Activated naive CD4-positive, alpha-beta T cell treated with anti-CD3 and anti-CD28 coated beads, Interleukin-2, amount 10 ng/mL, durations not matched to agents 7 days and 5 days (primary cell): ENCODE results near the gene WDR7.

ENCODE experiments used
- CTCF ChIA-PET: fragments of 350-600 bp; sonication (Branson Sonifier 250); formaldehyde crosslinking; loops from one replicate; lab custom pipeline; 2021; ENCODE audit warnings: antibody characterized with exemption; lab: Charles Lee
- DNase-seq: peaks from one replicate; pipeline ENCODE4 v3.0.0-alpha.2; 2020
- H3K27ac Mint-ChIP-seq: one replicate; pipeline ENCODE4 v1.8.0; 2021; ENCODE audit warnings: mild to moderate bottlenecking, moderate library complexity, mixed read lengths
- H3K27me3 Mint-ChIP-seq: one replicate; pipeline ENCODE4 v1.8.0; 2021; ENCODE audit warnings: mild to moderate bottlenecking, mixed read lengths
- H3K36me3 Mint-ChIP-seq: one replicate; pipeline ENCODE4 v1.8.0; 2021; ENCODE audit warnings: mixed read lengths
- H3K4me1 Mint-ChIP-seq: one replicate; pipeline ENCODE4 v1.8.0; 2021; ENCODE audit warnings: mixed read lengths
- H3K4me3 Mint-ChIP-seq: one replicate; pipeline ENCODE4 v1.8.0; 2021; ENCODE audit warnings: mild to moderate bottlenecking, moderate library complexity, mixed read lengths
- H3K9me3 Mint-ChIP-seq: one replicate; pipeline ENCODE4 v1.8.0; 2021; ENCODE audit warnings: mixed read lengths

WDR7 gene

GRCh38 chr18:56823986-56824565, 172.9 kb downstream of the WDR7 start:
- CTCF ChIA-PET = no interaction called here
- Mint-ChIP-seq H3K4me3 (no peak overlapping the region), H3K9me3 (peaks cover 5% of the 10 kb centered on the region), H3K27ac (no peak overlapping the region), H3K27me3 (no peaks in the 10 kb centered on the region), H3K36me3 (peaks cover 9% of the 10 kb centered on the region), H3K4me1 (peaks cover 10% of the 10 kb centered on the region)
- no peak for DNase-seq

GRCh38 chr18:56825321-56825720, 174.2 kb downstream of the WDR7 start:
- DNase-seq = no peak
- CTCF ChIA-PET = interaction anchor here (0.9 kb wide), 1 partner anchor 36 kb away, joined by 4 read pairs; no protein-coding TSS in a partner anchor
- no peaks in the 10 kb centered on the region for H3K27me3 Mint-ChIP-seq
- H3K9me3 Mint-ChIP-seq = peaks cover 5% of the 10 kb centered on the region
- no peak overlapping the region for H3K4me3 Mint-ChIP-seq
- H3K4me1 Mint-ChIP-seq = peaks cover 10% of the 10 kb centered on the region
- H3K36me3 Mint-ChIP-seq = peaks cover 11% of the 10 kb centered on the region
- H3K27ac Mint-ChIP-seq = no peak overlapping the region

GRCh38 chr18:56825878-56826277, 174.7 kb downstream of the WDR7 start:
- CTCF ChIA-PET = interaction anchor here (0.9 to 1.0 kb wide), 2 partner anchors 36 to 37 kb away, joined by 3 to 4 read pairs; no protein-coding TSS in a partner anchor
- Mint-ChIP-seq H3K4me3 (no peak overlapping the region), H3K27me3 (no peaks in the 10 kb centered on the region), H3K9me3 (peaks cover 5% of the 10 kb centered on the region), H3K4me1 (peaks cover 10% of the 10 kb centered on the region), H3K27ac (no peak overlapping the region), H3K36me3 (peaks cover 11% of the 10 kb centered on the region)
- no peak for DNase-seq

GRCh38 chr18:56831988-56832387, 180.8 kb downstream of the WDR7 start:
- Mint-ChIP-seq H3K27ac (no peak overlapping the region), H3K36me3 (peaks cover 12% of the 10 kb centered on the region), H3K4me3 (no peak overlapping the region), H3K27me3 (no peaks in the 10 kb centered on the region), H3K4me1 (no peaks in the 10 kb centered on the region), H3K9me3 (peaks cover 2% of the 10 kb centered on the region)
- DNase-seq = no peak
- CTCF ChIA-PET = no interaction called here

- CTCF ChIA-PET = no interaction called here
- DNase-seq = no peak
- no peaks in the 10 kb centered on the region for H3K4me1 Mint-ChIP-seq
Observed at GRCh38 chr18:56835331-56835730, 184.2 kb downstream of the WDR7 start.

GRCh38 chr18:56836173-56836572, 185.0 kb downstream of the WDR7 start:
- H3K9me3 Mint-ChIP-seq = no peaks in the 10 kb centered on the region
- no peak overlapping the region for H3K27ac Mint-ChIP-seq
- no peak overlapping the region for H3K4me3 Mint-ChIP-seq
- peaks cover 4% of the 10 kb centered on the region for H3K36me3 Mint-ChIP-seq
- CTCF ChIA-PET = no interaction called here
- no peak for DNase-seq
- no peaks in the 10 kb centered on the region for H3K27me3 Mint-ChIP-seq
- H3K4me1 Mint-ChIP-seq = no peaks in the 10 kb centered on the region

More at GRCh38 chr18:56835331-56835730, 184.2 kb downstream of the WDR7 start:
- no peaks in the 10 kb centered on the region for H3K9me3 Mint-ChIP-seq
- H3K27me3 Mint-ChIP-seq = no peaks in the 10 kb centered on the region
- no peak overlapping the region for H3K4me3 Mint-ChIP-seq
- peaks cover 7% of the 10 kb centered on the region for H3K36me3 Mint-ChIP-seq
- no peak overlapping the region for H3K27ac Mint-ChIP-seq

GRCh38 chr18:56841836-56842235, 190.7 kb downstream of the WDR7 start:
- no peak overlapping the region for H3K27ac Mint-ChIP-seq
- DNase-seq = no peak
- H3K27me3 Mint-ChIP-seq = no peaks in the 10 kb centered on the region

GRCh38 chr18:56843241-56843640, 192.1 kb downstream of the WDR7 start:
- no peaks in the 10 kb centered on the region for H3K4me1 Mint-ChIP-seq
- CTCF ChIA-PET = interaction anchor here (0.7 kb wide), 1 partner anchor 23 kb away, joined by 3 read pairs; no protein-coding TSS in a partner anchor
- H3K36me3 Mint-ChIP-seq = peaks cover 8% of the 10 kb centered on the region

More at GRCh38 chr18:56841836-56842235, 190.7 kb downstream of the WDR7 start:
- Mint-ChIP-seq H3K4me1 (no peaks in the 10 kb centered on the region), H3K36me3 (peaks cover 3% of the 10 kb centered on the region), H3K4me3 (no peak overlapping the region), H3K9me3 (peaks cover 3% of the 10 kb centered on the region)
- CTCF ChIA-PET = no interaction called here

GRCh38 chr18:56844556-56844955, 193.4 kb downstream of the WDR7 start:
- no peak for DNase-seq
- H3K36me3 Mint-ChIP-seq = peaks cover 12% of the 10 kb centered on the region
- no peak overlapping the region for H3K27ac Mint-ChIP-seq
- CTCF ChIA-PET = no interaction called here
- no peaks in the 10 kb centered on the region for H3K4me1 Mint-ChIP-seq
- no peak overlapping the region for H3K4me3 Mint-ChIP-seq
- peaks cover 10% of the 10 kb centered on the region for H3K9me3 Mint-ChIP-seq
- H3K27me3 Mint-ChIP-seq = no peaks in the 10 kb centered on the region

More at GRCh38 chr18:56843241-56843640, 192.1 kb downstream of the WDR7 start:
- Mint-ChIP-seq H3K27ac (no peak overlapping the region), H3K4me3 (no peak overlapping the region), H3K9me3 (peaks cover 7% of the 10 kb centered on the region), H3K27me3 (no peaks in the 10 kb centered on the region)
- DNase-seq = no peak

- Mint-ChIP-seq H3K4me3 (no peak overlapping the region), H3K9me3 (peaks cover 8% of the 10 kb centered on the region), H3K27me3 (no peaks in the 10 kb centered on the region), H3K27ac (no peak overlapping the region), H3K4me1 (no peaks in the 10 kb centered on the region), H3K36me3 (peaks cover 10% of the 10 kb centered on the region)
- CTCF ChIA-PET = no interaction called here
- no peak for DNase-seq
Observed at GRCh38 chr18:56851774-56852173, 200.6 kb downstream of the WDR7 start.

GRCh38 chr18:56853961-56854360, 202.8 kb downstream of the WDR7 start:
- CTCF ChIA-PET = interaction anchor here (0.7 kb wide), 1 partner anchor 508 kb away, joined by 3 read pairs; no protein-coding TSS in a partner anchor
- DNase-seq = no peak
- no peaks in the 10 kb centered on the region for H3K4me1 Mint-ChIP-seq
- no peak overlapping the region for H3K4me3 Mint-ChIP-seq
- peaks cover under 1% of the 10 kb centered on the region for H3K36me3 Mint-ChIP-seq
- no peaks in the 10 kb centered on the region for H3K27me3 Mint-ChIP-seq
- no peak overlapping the region for H3K27ac Mint-ChIP-seq
- H3K9me3 Mint-ChIP-seq = peaks cover under 1% of the 10 kb centered on the region

GRCh38 chr18:56861244-56861643, 210.1 kb downstream of the WDR7 start:
- H3K4me3 Mint-ChIP-seq = no peak overlapping the region
- H3K9me3 Mint-ChIP-seq = no peaks in the 10 kb centered on the region
- CTCF ChIA-PET = interaction anchor here (1.7 kb wide), 1 partner anchor 8 kb away, joined by 6 read pairs; no protein-coding TSS in a partner anchor
- DNase-seq = no peak
- no peaks in the 10 kb centered on the region for H3K27me3 Mint-ChIP-seq
- no peaks in the 10 kb centered on the region for H3K4me1 Mint-ChIP-seq
- no peaks in the 10 kb centered on the region for H3K36me3 Mint-ChIP-seq
- no peak overlapping the region for H3K27ac Mint-ChIP-seq

GRCh38 chr18:56869189-56869777, 218.1 kb downstream of the WDR7 start:
- Mint-ChIP-seq H3K4me1 (peaks cover 12% of the 10 kb centered on the region), H3K4me3 (no peak overlapping the region), H3K9me3 (no peaks in the 10 kb centered on the region), H3K36me3 (no peaks in the 10 kb centered on the region), H3K27ac (no peak overlapping the region), H3K27me3 (no peaks in the 10 kb centered on the region)
- peak; percentile 22 for DNase-seq
- CTCF ChIA-PET = interaction anchor here (0.7 to 2.2 kb wide), 11 partner anchors 8 to 689 kb away, joined by 3 to 6 read pairs (median 3); no protein-coding TSS in a partner anchor

GRCh38 chr18:56870982-56871381, 219.8 kb downstream of the WDR7 start:
- H3K27ac Mint-ChIP-seq = no peak overlapping the region
- H3K36me3 Mint-ChIP-seq = no peaks in the 10 kb centered on the region
- CTCF ChIA-PET = no interaction called here
- DNase-seq = no peak
- H3K4me1 Mint-ChIP-seq = peaks cover 12% of the 10 kb centered on the region
- no peaks in the 10 kb centered on the region for H3K9me3 Mint-ChIP-seq
- no peak overlapping the region for H3K4me3 Mint-ChIP-seq
- H3K27me3 Mint-ChIP-seq = no peaks in the 10 kb centered on the region

- CTCF ChIA-PET = interaction anchor here (0.5 kb wide), 1 partner anchor 121 kb away, joined by 4 read pairs; no protein-coding TSS in a partner anchor
- no peak overlapping the region for H3K27ac Mint-ChIP-seq
- no peaks in the 10 kb centered on the region for H3K36me3 Mint-ChIP-seq
- H3K4me1 Mint-ChIP-seq = peaks cover 12% of the 10 kb centered on the region
- no peak overlapping the region for H3K4me3 Mint-ChIP-seq
- H3K27me3 Mint-ChIP-seq = no peaks in the 10 kb centered on the region
- no peak for DNase-seq
- no peaks in the 10 kb centered on the region for H3K9me3 Mint-ChIP-seq
Observed at GRCh38 chr18:56872140-56872539, 221.0 kb downstream of the WDR7 start.
